Panc1 (cell line): Measurements from ENCODE around the gene TEPSIN. TPM values are rescaled to one million over a fixed set of nuclear protein-coding genes. Genes with fewer than 3 reads are reported as not detected.

Source experiments
- ATAC-seq: fragments of 200-7000 bp; cut with Tn5 transposase; 2 replicates; pipeline ENCODE4 v1.9.1; 2020; ENCODE audit warnings: mild to moderate bottlenecking, moderate library complexity
- BruUV-seq: library from RNA; stranded (reverse); fragments of 400-500 nt; replicated peaks from 2 replicates; lab custom pipeline; 2021; lab: Mats Ljungman, UMichigan
- CTCF ChIA-PET: fragments of 300-600 bp; sonication (Branson Sonifier 250); formaldehyde crosslinking; loops from one replicate; lab custom pipeline; 2022; ENCODE audit warnings: antibody characterized with exemption; lab: Charles Lee
- POLR2A ChIA-PET: fragments of 300-600 bp; sonication (Branson Sonifier 250); formaldehyde crosslinking; loops from one replicate; lab custom pipeline; 2022; ENCODE audit warnings: antibody characterized with exemption; lab: Charles Lee
- DNase-seq: peaks from one replicate; pipeline ENCODE4 v3.0.0-alpha.2; 2010; ENCODE audit warnings: low read depth, low spot score
- H3K27ac ChIP-seq: 2 replicates; pipeline ENCODE4 v1.5.1; 2011; ENCODE audit warnings: mild to moderate bottlenecking, low read length, inconsistent platforms
- H3K27me3 ChIP-seq: fragments of 200-500 bp; sonication (Bioruptor generic); 2 replicates; pipeline ENCODE4 v1.6.0; 2014; ENCODE audit warnings: low read length, inconsistent platforms; ENCODE audit not compliant: control insufficient read depth, insufficient read depth
- H3K36me3 ChIP-seq: fragments of 200-500 bp; sonication (Bioruptor generic); 2 replicates; pipeline ENCODE4 v1.5.1; 2014; ENCODE audit warnings: inconsistent platforms, mild to moderate bottlenecking, low read length, moderate library complexity; ENCODE audit not compliant: control insufficient read depth, insufficient read depth
- H3K4me1 ChIP-seq: 2 replicates; pipeline ENCODE4 v1.5.1; 2011; ENCODE audit warnings: inconsistent platforms, mild to moderate bottlenecking, low read length, moderate library complexity; ENCODE audit not compliant: control insufficient read depth, insufficient read depth
- H3K4me3 ChIP-seq, 2 experiments: 2 replicates each; pipeline ENCODE4 v1.5.1; 2011 to 2012; ENCODE audit warnings: low read depth in 2 of 2, low read length in 2 of 2, mild to moderate bottlenecking in 2 of 2, inconsistent platforms in 1 of 2, moderate library complexity in 1 of 2
- H3K9me3 ChIP-seq: fragments of 200-500 bp; sonication (Bioruptor generic); 2 replicates; pipeline ENCODE4 v1.5.1; 2014; ENCODE audit warnings: low read depth, mild to moderate bottlenecking, inconsistent platforms, low read length, moderate library complexity; ENCODE audit not compliant: control insufficient read depth, insufficient read depth
- CTCF ChIP-seq: fragments of 450-650 bp; IDR thresholded peaks from 2 replicates; pipeline ENCODE4 v1.5.1; 2017; ENCODE audit warnings: mild to moderate bottlenecking
- POLR2AphosphoS5 ChIP-seq: IDR thresholded peaks from 2 replicates; pipeline ENCODE4 v1.6.1; 2012; ENCODE audit warnings: mild to moderate bottlenecking, low read depth, low read length, moderate library complexity
- REST ChIP-seq, 2 experiments: IDR thresholded peaks; 2 replicates each; pipeline ENCODE4 v1.6.1; 2011 to 2012; ENCODE audit warnings: low read depth in 2 of 2, control low read depth in 1 of 2, low read length in 1 of 2, mild to moderate bottlenecking in 1 of 2, moderate library complexity in 1 of 2; ENCODE audit not compliant: insufficient read depth in 1 of 2
- SIN3A ChIP-seq: IDR thresholded peaks from 2 replicates; pipeline ENCODE4 v1.6.1; 2012; ENCODE audit warnings: low read depth, mild to moderate bottlenecking, low read length, moderate library complexity, borderline replicate concordance; ENCODE audit not compliant: insufficient read depth
- TCF7L2 ChIP-seq: IDR thresholded peaks from 2 replicates; pipeline ENCODE4 v1.6.1; 2011; ENCODE audit warnings: mild to moderate bottlenecking, low read depth, low read length, inconsistent platforms
- in situ Hi-C: cut with HindIII; loops from 2 replicates; pipeline ENCODE4 v1.10.0; 2016; ENCODE audit warnings: low sequenced_read_pairs, low pct_unique_long_range_greater_than_20kb
- intact Hi-C: fragments of 100-400 bp; cut with micrococcal nuclease; formaldehyde crosslinking; loops from one replicate; pipeline ENCODE4 v1.10.0; 2022; ENCODE audit not compliant: unreplicated experiment
- total RNA-seq: library from RNA; stranded (reverse); gene quantifications from one replicate; pipeline ENCODE4 v1.2.1, GENCODE V29; 2021; ENCODE audit not compliant: unreplicated experiment

Gene TEPSIN
- total RNA-seq, 1 experiment from 2014 or later, result 44.9 TPM

GRCh38 chr17:81221842-81222619 lies 16.8 kb downstream of the TEPSIN start:
- TF ChIP-seq POLR2AphosphoS5 (no peak), SIN3A (0 out of 2 replicates have a peak, but pooled peaks have one; percentile 17), REST (IDR thresholded peaks at IDR 0.05; ENCODE audit: insufficient read depth in 1 of 2, low read depth in 2 of 2, low read length in 1 of 2) (no peak), TCF7L2 (no peak), CTCF (no peak)
- POLR2A ChIA-PET, result interaction anchor here (0.6 to 1.2 kb wide), 3 partner anchors 17 to 178 kb away, joined by 3 to 4 read pairs (median 4); partner anchors contain the start of genes NDUFAF8 and TEPSIN
- no peaks in the 10 kb centered on the region for H3K36me3 ChIP-seq
- no peaks in the 10 kb centered on the region for H3K9me3 ChIP-seq
- no TSS peak for BruUV-seq
- no peak for DNase-seq
- CTCF ChIA-PET, result interaction anchor here (0.6 to 1.2 kb wide), 4 partner anchors 22 to 350 kb away, joined by 4 to 17 read pairs (median 6); no protein-coding TSS in a partner anchor
- peak; percentile 8; the same call in 1 of the 2 replicates for ATAC-seq
- H3K4me3 ChIP-seq, result peak overlapping the region; percentile 76 to 81
- no peaks in the 10 kb centered on the region for H3K27me3 ChIP-seq
- in situ Hi-C loops, result no loop called here
- H3K4me1 ChIP-seq, result peaks cover 13% of the 10 kb centered on the region
- H3K27ac ChIP-seq, result peak overlapping the region; percentile 65
- intact Hi-C loops, result no loop called here

- ChIA-PET POLR2A (no interaction called here), CTCF (interaction anchor here (0.7 kb wide), 1 partner anchor 78 kb away, joined by 3 read pairs; no protein-coding TSS in a partner anchor)
- H3K4me3 ChIP-seq, result peak overlapping the region; percentile 76 to 81
- TF ChIP-seq TCF7L2 (no peak), CTCF (no peak), REST (IDR thresholded peaks at IDR 0.05; ENCODE audit: insufficient read depth in 1 of 2, low read depth in 2 of 2, low read length in 1 of 2) (no peak), SIN3A (no peak), POLR2AphosphoS5 (no peak)
- peaks cover 13% of the 10 kb centered on the region for H3K4me1 ChIP-seq
- no peaks in the 10 kb centered on the region for H3K36me3 ChIP-seq
- H3K27ac ChIP-seq, result no peak overlapping the region; the same call in 1 of the 2 replicates
- BruUV-seq, result no TSS peak
- intact Hi-C loops, result no loop called here
- H3K27me3 ChIP-seq, result no peaks in the 10 kb centered on the region
- in situ Hi-C loops, result no loop called here
- no peak for DNase-seq
- no peaks in the 10 kb centered on the region for H3K9me3 ChIP-seq
- ATAC-seq, result no peak
These were observed 17.4 kb downstream of the TEPSIN start for GRCh38 chr17:81221371-81221841.
